Stomach (tissue), 4 donors: Measurements from ENCODE around the gene PRKG2.
"Not testable (repeated sequence)": the region's sequence is repeated elsewhere in the genome, so short reads cannot be mapped to it uniquely, and the experiment has no call there.

ENCODE experiments used
- CTCF ChIP-seq, 7 experiments: fragments of 450-650 bp in 4 of 7; fragments of 200-600 bp in 3 of 7; sonication (generic) in 3 of 7; IDR thresholded peaks; one replicate each; pipeline ENCODE4 v1.5.1; 2016 to 2019; ENCODE audit warnings: antibody characterized with exemption in 7 of 7, control low read depth in 2 of 7, mild to moderate bottlenecking in 1 of 7
- POLR2A ChIP-seq, 4 donors: fragments of 450-650 bp; IDR thresholded peaks; one replicate each; pipeline ENCODE4 v1.6.1; 2016; ENCODE audit warnings: antibody characterized with exemption in 4 of 4, control low read depth in 2 of 4, mild to moderate bottlenecking in 1 of 4, moderate library complexity in 1 of 4

DNA sequence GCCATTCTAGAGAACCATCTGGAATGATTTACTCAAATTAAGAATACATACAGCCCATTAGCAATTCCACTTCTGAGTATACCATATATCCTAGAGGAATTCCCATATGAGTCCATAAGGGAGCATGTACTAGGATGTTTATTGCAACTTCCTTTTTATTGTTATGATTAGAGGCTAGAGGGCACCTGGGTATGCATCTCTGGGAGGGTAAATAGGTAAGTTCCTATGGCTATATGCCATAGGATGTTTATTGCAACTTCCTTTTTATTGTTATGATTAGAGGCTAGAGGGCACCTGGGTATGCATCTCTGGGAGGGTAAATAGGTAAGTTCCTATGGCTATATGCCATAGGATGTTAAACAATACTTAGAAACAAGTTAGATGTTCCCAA is 7.1 kb upstream of the PRKG2 start:
- not testable (repeated sequence) for TF ChIP-seq CTCF, POLR2A (IDR thresholded peaks at IDR 0.05)
